ENCODE results near the gene SLC7A8.
A peak's percentile ranks its signal among the peaks of the same experiment; 100 is the strongest.

SLC7A8 gene

GRCh38 chr14:23182372-23183157 is 895 bp downstream of the SLC7A8 start:
- DNase-seq (ENCODE audit: extremely low read depth, low read depth): no peak
- H3K4me3 ChIP-seq (replicated peaks; ENCODE audit: low read depth, low read length): peak overlapping the region; percentile 45
- TF ChIP-seq CTCF (IDR thresholded peaks at IDR 0.05; ENCODE audit: low read depth, low read length, missing control alignments): no peak

- no peak for TF ChIP-seq CTCF (IDR thresholded peaks at IDR 0.05; ENCODE audit: low read depth, low read length, missing control alignments)
- H3K4me3 ChIP-seq (replicated peaks; ENCODE audit: low read depth, low read length): no peak overlapping the region
- no peak for DNase-seq (ENCODE audit: extremely low read depth, low read depth)
These were observed 1.5 kb downstream of the SLC7A8 start for GRCh38 chr14:23181946-23182345.

- TF ChIP-seq CTCF (IDR thresholded peaks at IDR 0.05; ENCODE audit: low read depth, low read length, missing control alignments): no peak
- DNase-seq (ENCODE audit: extremely low read depth, low read depth): no peak
- no peak overlapping the region for H3K4me3 ChIP-seq (replicated peaks; ENCODE audit: low read depth, low read length)
These were observed 2.0 kb downstream of the SLC7A8 start for GRCh38 chr14:23181453-23181852.

- DNase-seq (ENCODE audit: extremely low read depth, low read depth): no peak
- TF ChIP-seq CTCF (IDR thresholded peaks at IDR 0.05; ENCODE audit: low read depth, low read length, missing control alignments): no peak
- no peak overlapping the region for H3K4me3 ChIP-seq (replicated peaks; ENCODE audit: low read depth, low read length)
These were observed 6.3 kb downstream of the SLC7A8 start for GRCh38 chr14:23177181-23177580.

- H3K4me3 ChIP-seq (replicated peaks; ENCODE audit: low read depth, low read length): no peak overlapping the region
- TF ChIP-seq CTCF (IDR thresholded peaks at IDR 0.05; ENCODE audit: low read depth, low read length, missing control alignments): no peak
- DNase-seq (ENCODE audit: extremely low read depth, low read depth): no peak
These were observed 7.6 kb downstream of the SLC7A8 start for GRCh38 chr14:23175823-23176222.

GRCh38 chr14:23174296-23175184 is 8.9 kb downstream of the SLC7A8 start:
- DNase-seq (ENCODE audit: extremely low read depth, low read depth): no peak
- no peak for TF ChIP-seq CTCF (IDR thresholded peaks at IDR 0.05; ENCODE audit: low read depth, low read length, missing control alignments)
- no peak overlapping the region for H3K4me3 ChIP-seq (replicated peaks; ENCODE audit: low read depth, low read length)
